Keratinocyte (primary cell): Measurements from ENCODE around the gene TFR2. TPM values are rescaled to one million over a fixed set of nuclear protein-coding genes. Genes with fewer than 3 reads are reported as not detected.

Experiments used
- DNase-seq: peaks from one replicate; pipeline ENCODE4 v3.0.0-alpha.2; 2011; ENCODE audit warnings: low read depth, missing footprints, low spot score
- FAIRE-seq: peaks from 2 replicates; lab custom pipeline; 2011; peaks lifted over from hg19 to GRCh38; lab: Jason Lieb, UNC
- H2AFZ ChIP-seq: 2 replicates; pipeline ENCODE4 v1.6.0; 2012; ENCODE audit warnings: low read length, control low read depth, inconsistent platforms; ENCODE audit not compliant: control insufficient read depth
- H3K27ac ChIP-seq: 2 replicates; pipeline ENCODE4 v1.5.1; 2011; ENCODE audit warnings: low read length; ENCODE audit not compliant: control insufficient read depth, insufficient read depth
- H3K27me3 ChIP-seq: 3 replicates; pipeline ENCODE4 v1.6.0; 2011; ENCODE audit warnings: low read length; ENCODE audit not compliant: control insufficient read depth, insufficient read depth; ENCODE audit errors: extremely low read depth
- H3K36me3 ChIP-seq, 2 experiments: 2 replicates in 1 of 2; 3 replicates in 1 of 2; pipeline ENCODE4 v1.5.1; 2011; ENCODE audit warnings: low read length in 2 of 2, mild to moderate bottlenecking in 1 of 2; ENCODE audit not compliant: control insufficient read depth in 2 of 2, insufficient read depth in 2 of 2; ENCODE audit errors: extremely low read depth in 1 of 2
- H3K4me1 ChIP-seq: 3 replicates; pipeline ENCODE4 v1.5.1; 2011; ENCODE audit warnings: low read length; ENCODE audit not compliant: control insufficient read depth, insufficient read depth; ENCODE audit errors: extremely low read depth
- H3K4me2 ChIP-seq: 3 replicates; pipeline ENCODE4 v1.6.0; 2011; ENCODE audit warnings: low read depth, low read length; ENCODE audit not compliant: control insufficient read depth, insufficient read depth; ENCODE audit errors: extremely low read depth
- H3K4me3 ChIP-seq, 3 experiments: fragments of 200-600 bp in 1 of 3; sonication (generic) in 1 of 3; 2 replicates in 2 of 3; 3 replicates in 1 of 3; pipeline ENCODE4 v1.5.1; 2011 to 2016; ENCODE audit warnings: low read length in 3 of 3, mild to moderate bottlenecking in 3 of 3, control low read depth in 2 of 3, inconsistent platforms in 1 of 3, low read depth in 1 of 3, mixed read lengths in 1 of 3, mixed run types in 1 of 3, moderate library complexity in 1 of 3; ENCODE audit not compliant: control insufficient read depth in 2 of 3, insufficient read depth in 2 of 3; ENCODE audit errors: extremely low read depth in 1 of 3
- H3K79me2 ChIP-seq: 2 replicates; pipeline ENCODE4 v1.6.0; 2012; ENCODE audit warnings: low read length; ENCODE audit not compliant: control insufficient read depth, insufficient read depth
- H3K9ac ChIP-seq: 3 replicates; pipeline ENCODE4 v1.6.0; 2011; ENCODE audit warnings: low read length; ENCODE audit not compliant: control insufficient read depth, insufficient read depth; ENCODE audit errors: extremely low read depth
- H3K9me1 ChIP-seq: 3 replicates; pipeline ENCODE4 v1.6.0; 2011; ENCODE audit warnings: low read length; ENCODE audit not compliant: control insufficient read depth, insufficient read depth; ENCODE audit errors: extremely low read depth
- H3K9me3 ChIP-seq: 2 replicates; pipeline ENCODE4 v1.5.1; 2012; ENCODE audit warnings: low read depth, low read length; ENCODE audit not compliant: control insufficient read depth
- H4K20me1 ChIP-seq: 3 replicates; pipeline ENCODE4 v1.6.0; 2011; ENCODE audit warnings: low read length; ENCODE audit not compliant: control insufficient read depth, insufficient read depth; ENCODE audit errors: extremely low read depth
- EZH2 ChIP-seq: IDR thresholded peaks from one replicate; pipeline ENCODE4 v1.6.1; 2012; ENCODE audit warnings: inconsistent platforms, mild to moderate bottlenecking, low read length, moderate library complexity
- dilution Hi-C: fragments of 300-500 bp; cut with MboI; formaldehyde crosslinking; loops from one replicate; pipeline ENCODE4 v1.7.0; 2020; ENCODE audit warnings: low sequenced_read_pairs; ENCODE audit not compliant: extremely low pct_ligation_motif_present
- polyA plus RNA-seq, 5 experiments: library from polyadenylated mRNA; depleted of rRNA in 3 of 5; stranded (reverse) in 3 of 5; stranded (forward) in 1 of 5; unstranded in 1 of 5; fragments of >200 nt; gene quantifications; 1 replicate in 1 of 5; 2 replicates in 3 of 5; 3 replicates in 1 of 5; pipeline versions ENCODE4 v1.2.1 to v1.2.3, GENCODE V29; 2011 to 2012; ENCODE audit warnings: missing spikeins in 2 of 5, low read depth in 1 of 5, low replicate concordance in 1 of 5
- TF ChIP-seq, protein P1 (sequence below), 3 experiments: IDR thresholded peaks in 1 of 3; conservative IDR thresholded peaks in 1 of 3; optimal IDR thresholded peaks in 1 of 3; 2 replicates in 2 of 3; 3 replicates in 1 of 3; pipeline versions ENCODE3 to v1.5.1; 2011; ENCODE audit warnings: low read length in 3 of 3, mild to moderate bottlenecking in 3 of 3, moderate library complexity in 2 of 3, control low read depth in 1 of 3, inconsistent platforms in 1 of 3; ENCODE audit not compliant: insufficient read depth in 2 of 3; ENCODE audit errors: extremely low read depth in 1 of 3

The TFR2 gene
- polyA plus RNA-seq, 1 donor (not counting 4 experiments of a cell fraction or from before 2014, with no cell fraction given) = 0.12 TPM

DNA sequence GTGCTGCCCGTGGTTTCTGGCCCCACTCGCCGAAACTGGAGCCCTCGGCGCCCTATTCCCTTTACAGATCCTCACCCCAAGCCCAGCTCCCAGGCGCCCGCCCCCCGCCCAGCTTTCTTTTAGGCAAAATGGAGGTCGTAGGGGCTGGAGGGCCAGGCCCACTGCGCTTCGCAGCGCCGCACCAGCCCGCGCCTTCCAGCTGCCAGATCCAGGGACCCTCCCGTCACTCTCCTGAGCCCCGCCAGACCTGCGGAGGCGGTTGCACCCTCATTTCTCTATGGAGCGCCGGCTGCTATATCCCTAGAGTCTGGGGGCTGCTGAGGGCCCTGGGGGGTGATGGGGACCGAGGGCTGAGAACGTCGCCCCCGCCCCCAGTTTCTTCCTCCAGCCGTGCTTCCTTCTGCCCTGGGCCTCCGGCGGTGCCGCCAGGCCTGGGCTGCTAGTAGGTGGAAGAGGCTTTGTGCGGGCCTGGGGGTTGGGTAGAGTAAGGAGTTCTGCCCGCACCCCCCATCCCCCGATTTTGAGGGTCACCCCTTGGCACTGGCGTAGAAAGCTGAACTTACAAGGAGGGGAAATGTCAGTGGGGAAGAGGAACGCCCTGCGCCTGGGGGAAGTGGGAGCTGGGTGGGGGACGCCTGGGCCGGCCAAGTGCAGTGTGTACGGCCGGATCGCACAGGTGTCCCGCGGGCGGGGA is 33.2 kb upstream of the TFR2 start:
- H3K4me3 ChIP-seq = peak overlapping the region; percentile 70 to 97 (median 88)
- dilution Hi-C loops = no loop called here
- FAIRE-seq = no peak

DNA sequence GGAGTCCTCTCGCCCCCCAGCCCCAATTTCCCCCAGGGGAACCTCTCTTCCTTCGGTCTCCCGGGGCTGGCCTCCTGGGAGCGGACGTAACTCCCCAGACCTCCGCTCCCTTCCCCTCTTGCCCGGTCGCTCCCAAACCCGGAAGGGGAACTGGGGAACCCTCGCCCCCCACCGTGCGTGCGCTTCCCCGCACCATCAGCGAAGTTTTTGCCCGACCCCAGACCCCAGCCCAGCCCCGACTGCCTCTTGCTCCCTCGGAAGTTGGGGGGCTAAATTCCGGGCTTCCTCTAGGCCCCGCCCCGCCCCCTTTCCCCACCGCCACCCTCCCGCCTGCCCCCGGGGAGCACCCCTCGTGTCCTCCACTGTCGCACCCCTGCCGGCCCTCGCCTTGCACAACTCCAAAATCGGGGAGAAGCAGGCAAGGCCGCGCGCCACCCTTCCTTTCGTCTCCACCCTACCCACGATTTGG is 32.6 kb upstream of the TFR2 start:
- no peak for DNase-seq
- H2AFZ ChIP-seq = peak overlapping the region; percentile 52
- dilution Hi-C loops = no loop called here

More for the DNA sequence above, 33.2 kb upstream of the TFR2 start:
- no peak for TF ChIP-seq EZH2
- TF ChIP-seq, protein P1, sequence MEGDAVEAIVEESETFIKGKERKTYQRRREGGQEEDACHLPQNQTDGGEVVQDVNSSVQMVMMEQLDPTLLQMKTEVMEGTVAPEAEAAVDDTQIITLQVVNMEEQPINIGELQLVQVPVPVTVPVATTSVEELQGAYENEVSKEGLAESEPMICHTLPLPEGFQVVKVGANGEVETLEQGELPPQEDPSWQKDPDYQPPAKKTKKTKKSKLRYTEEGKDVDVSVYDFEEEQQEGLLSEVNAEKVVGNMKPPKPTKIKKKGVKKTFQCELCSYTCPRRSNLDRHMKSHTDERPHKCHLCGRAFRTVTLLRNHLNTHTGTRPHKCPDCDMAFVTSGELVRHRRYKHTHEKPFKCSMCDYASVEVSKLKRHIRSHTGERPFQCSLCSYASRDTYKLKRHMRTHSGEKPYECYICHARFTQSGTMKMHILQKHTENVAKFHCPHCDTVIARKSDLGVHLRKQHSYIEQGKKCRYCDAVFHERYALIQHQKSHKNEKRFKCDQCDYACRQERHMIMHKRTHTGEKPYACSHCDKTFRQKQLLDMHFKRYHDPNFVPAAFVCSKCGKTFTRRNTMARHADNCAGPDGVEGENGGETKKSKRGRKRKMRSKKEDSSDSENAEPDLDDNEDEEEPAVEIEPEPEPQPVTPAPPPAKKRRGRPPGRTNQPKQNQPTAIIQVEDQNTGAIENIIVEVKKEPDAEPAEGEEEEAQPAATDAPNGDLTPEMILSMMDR (optimal IDR thresholded peaks at IDR 0.05 in 1 of 3, IDR thresholded peaks at IDR 0.05 in 1 of 3, conservative IDR thresholded peaks at IDR 0.05 in 1 of 3; ENCODE audit: extremely low read depth in 1 of 3, insufficient read depth in 2 of 3, low read length in 3 of 3) = no peak
- peaks cover 18 to 19% of the 10 kb centered on the region in 2 experiments for H3K36me3 ChIP-seq
- H3K4me1 ChIP-seq = peaks cover 5% of the 10 kb centered on the region
- H3K79me2 ChIP-seq = peaks cover 31% of the 10 kb centered on the region
- peak overlapping the region; percentile 12 for H2AFZ ChIP-seq
- H3K27ac ChIP-seq = peak overlapping the region; percentile 56
- H3K9me3 ChIP-seq = no peaks in the 10 kb centered on the region
- no peak for DNase-seq
- no peaks in the 10 kb centered on the region for H3K27me3 ChIP-seq
- peak overlapping the region; percentile 96 for H3K9ac ChIP-seq
- peaks cover 3% of the 10 kb centered on the region for H4K20me1 ChIP-seq
- H3K9me1 ChIP-seq = no peaks in the 10 kb centered on the region
- peak overlapping the region; percentile 73 for H3K4me2 ChIP-seq

More for the DNA sequence above, 32.6 kb upstream of the TFR2 start:
- peak overlapping the region; percentile 99 for H3K27ac ChIP-seq
- peaks cover 31% of the 10 kb centered on the region for H3K79me2 ChIP-seq
- no peaks in the 10 kb centered on the region for H4K20me1 ChIP-seq
- H3K27me3 ChIP-seq = no peaks in the 10 kb centered on the region
- H3K9ac ChIP-seq = peak overlapping the region; percentile 96
- peaks cover 14 to 19% of the 10 kb centered on the region in 2 experiments for H3K36me3 ChIP-seq
- TF ChIP-seq, protein P1 (optimal IDR thresholded peaks at IDR 0.05 in 1 of 3, IDR thresholded peaks at IDR 0.05 in 1 of 3, conservative IDR thresholded peaks at IDR 0.05 in 1 of 3; ENCODE audit: extremely low read depth in 1 of 3, insufficient read depth in 2 of 3, low read length in 3 of 3) = no peak
- no peak for TF ChIP-seq EZH2
- H3K4me3 ChIP-seq = peak overlapping the region; percentile 70 to 97 (median 88)
- peaks cover 4% of the 10 kb centered on the region for H3K4me1 ChIP-seq
- FAIRE-seq = no peak
- H3K9me3 ChIP-seq = no peaks in the 10 kb centered on the region
- H3K9me1 ChIP-seq = no peaks in the 10 kb centered on the region
- peak overlapping the region; percentile 73 for H3K4me2 ChIP-seq
